CD4-positive, alpha-beta T cell treated with Interleukin-21 for 1 hour (primary cell): ENCODE results near the gene OR10A2.
"Not testable (repeated sequence)": the region's sequence is repeated elsewhere in the genome, so short reads cannot be mapped to it uniquely, and the experiment has no call there.

Source experiments
- DNase-seq: peaks from one replicate; pipeline ENCODE4 v3.0.0-alpha.2; 2020

Gene OR10A2

GRCh38 chr11:6889835-6890234 lies 27.0 kb downstream of the OR10A2 start:
- DNase-seq = no peak

GRCh38 chr11:6892400-6892799 lies 29.5 kb downstream of the OR10A2 start, which contains the start of gene OR2D2:
Gene OR2D2, minus strand, starts transcription at chr11:6892500. Its CDS starts 0 bp downstream, at chr11:6892500.
- DNase-seq = no peak

- DNase-seq = no peak
Observed at GRCh38 chr11:6894097-6894496, 31.2 kb downstream of the OR10A2 start.

- DNase-seq = no peak
Observed at GRCh38 chr11:6895010-6895409, 32.2 kb downstream of the OR10A2 start.

GRCh38 chr11:6898911-6899310 lies 36.1 kb downstream of the OR10A2 start:
- DNase-seq = no peak

- no peak for DNase-seq
Observed at GRCh38 chr11:6900327-6900999, 37.6 kb downstream of the OR10A2 start.

- not testable (repeated sequence) for DNase-seq
Observed at GRCh38 chr11:6904804-6905203, 41.9 kb downstream of the OR10A2 start.

- DNase-seq = no peak
Observed at GRCh38 chr11:6911378-6911777, 48.5 kb downstream of the OR10A2 start.

- no peak for DNase-seq
Observed at GRCh38 chr11:6911948-6912347, 49.1 kb downstream of the OR10A2 start.

GRCh38 chr11:6919698-6920097 lies 56.8 kb downstream of the OR10A2 start:
- no peak for DNase-seq

- no peak for DNase-seq
Observed at GRCh38 chr11:6920702-6921101, 57.8 kb downstream of the OR10A2 start, which contains the start of gene OR2D3. Gene OR2D3, plus strand, starts transcription at chr11:6921002. Its CDS starts 0 bp downstream, at chr11:6921002.
